Measurements from ENCODE around the gene SMYD4.
"Not testable (repeated sequence)": the region's sequence is repeated elsewhere in the genome, so short reads cannot be mapped to it uniquely, and the experiment has no call there.

SMYD4 gene

GRCh38 chr17:1783834-1784611 lies 45.7 kb downstream of the SMYD4 start:
- in situ Hi-C loops (cut with MboI; ENCODE audit: low sequenced_read_pairs) = no loop called here

GRCh38 chr17:1783271-1783670 lies 46.4 kb downstream of the SMYD4 start:
- in situ Hi-C loops (cut with MboI; ENCODE audit: low sequenced_read_pairs) = no loop called here

- in situ Hi-C loops (cut with MboI; ENCODE audit: low sequenced_read_pairs) = no loop called here
Measured at GRCh38 chr17:1782171-1782567, 47.5 kb downstream of the SMYD4 start.

- in situ Hi-C loops (cut with MboI; ENCODE audit: low sequenced_read_pairs) = no loop called here
Measured at GRCh38 chr17:1779571-1780131, 50.1 kb downstream of the SMYD4 start.

GRCh38 chr17:1776857-1777256 lies 52.8 kb downstream of the SMYD4 start:
- in situ Hi-C loops (cut with MboI; ENCODE audit: low sequenced_read_pairs) = no loop called here

- in situ Hi-C loops (cut with MboI; ENCODE audit: low sequenced_read_pairs) = no loop called here
Measured at GRCh38 chr17:1776328-1776727, 53.4 kb downstream of the SMYD4 start.

GRCh38 chr17:1774390-1775176 lies 55.1 kb downstream of the SMYD4 start:
- in situ Hi-C loops (cut with MboI; ENCODE audit: low sequenced_read_pairs) = no loop called here

GRCh38 chr17:1773696-1774181 lies 56.0 kb downstream of the SMYD4 start:
- in situ Hi-C loops (cut with MboI; ENCODE audit: low sequenced_read_pairs) = no loop called here

GRCh38 chr17:1773000-1773695 lies 56.6 kb downstream of the SMYD4 start:
- in situ Hi-C loops (cut with MboI; ENCODE audit: low sequenced_read_pairs) = not testable (repeated sequence)

- in situ Hi-C loops (cut with MboI; ENCODE audit: low sequenced_read_pairs) = no loop called here
Measured at GRCh38 chr17:1769822-1770477, 59.8 kb downstream of the SMYD4 start.

- in situ Hi-C loops (cut with MboI; ENCODE audit: low sequenced_read_pairs) = no loop called here
Measured at GRCh38 chr17:1767358-1767757, 62.3 kb downstream of the SMYD4 start.

GRCh38 chr17:1766382-1767135 lies 63.1 kb downstream of the SMYD4 start:
- in situ Hi-C loops (cut with MboI; ENCODE audit: low sequenced_read_pairs) = no loop called here

GRCh38 chr17:1765576-1765975 lies 64.1 kb downstream of the SMYD4 start:
- in situ Hi-C loops (cut with MboI; ENCODE audit: low sequenced_read_pairs) = no loop called here

- in situ Hi-C loops (cut with MboI; ENCODE audit: low sequenced_read_pairs) = not testable (repeated sequence)
Measured at GRCh38 chr17:1764705-1765104, 65.0 kb downstream of the SMYD4 start.

GRCh38 chr17:1764284-1764683 lies 65.4 kb downstream of the SMYD4 start:
- in situ Hi-C loops (cut with MboI; ENCODE audit: low sequenced_read_pairs) = no loop called here

GRCh38 chr17:1762901-1763898 lies 66.5 kb downstream of the SMYD4 start:
- in situ Hi-C loops (cut with MboI; ENCODE audit: low sequenced_read_pairs) = no loop called here

- in situ Hi-C loops (cut with MboI; ENCODE audit: low sequenced_read_pairs) = no loop called here
Measured at GRCh38 chr17:1762233-1762900, 67.3 kb downstream of the SMYD4 start.

- in situ Hi-C loops (cut with MboI; ENCODE audit: low sequenced_read_pairs) = no loop called here
Measured at GRCh38 chr17:1759529-1759928, 70.2 kb downstream of the SMYD4 start.
